GM18519 (cell line): ENCODE measurements around the gene PANX3.

Experiments used
- ATAC-seq: cut with Tn5 transposase; IDR thresholded peaks from one replicate; pipeline ENCODE4 v1.9.1; 2021; ENCODE audit warnings: mild to moderate bottlenecking, moderate library complexity; ENCODE audit not compliant: unreplicated experiment, low FRiP score

The PANX3 gene

DNA sequence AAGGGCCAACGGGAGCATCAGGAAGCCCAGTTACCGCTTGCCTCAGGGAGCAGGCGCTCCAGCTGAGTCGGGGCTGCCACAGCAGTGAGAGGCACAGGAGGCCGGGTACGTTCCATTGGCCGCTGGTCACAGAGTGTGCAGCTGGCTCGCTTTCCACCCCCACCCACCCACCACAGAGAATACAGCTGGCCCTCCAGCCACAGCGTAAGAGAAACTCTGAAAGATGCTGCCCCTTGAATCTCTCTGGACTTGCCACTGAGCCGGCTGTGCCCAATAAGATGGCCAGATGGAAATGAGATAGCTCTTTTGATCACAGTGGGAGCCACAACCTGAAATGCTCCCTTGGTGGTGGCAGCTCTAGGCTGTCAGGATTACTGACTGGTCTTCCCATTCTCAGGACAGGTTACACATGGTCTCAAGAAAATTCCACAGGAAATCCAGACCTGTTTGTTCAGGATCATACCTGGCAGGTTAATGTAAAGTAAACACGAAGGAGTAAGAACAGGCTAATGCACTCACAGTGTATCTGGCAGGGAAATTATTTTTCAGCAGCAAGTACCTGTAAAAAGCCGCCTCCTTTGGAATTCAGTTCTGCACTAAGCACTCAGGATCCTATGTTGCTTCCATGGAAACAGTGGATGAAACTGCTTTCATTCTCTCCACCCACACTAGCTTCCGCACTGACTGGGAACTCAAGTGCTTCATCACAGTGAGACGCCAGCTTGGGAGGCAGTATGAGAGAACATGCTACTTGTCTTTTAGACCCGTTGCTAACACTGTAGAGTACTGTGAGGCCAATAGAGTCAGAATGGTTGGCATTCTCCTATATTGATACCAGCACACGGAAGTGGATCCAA is 45.8 kb downstream of the PANX3 start:
- no peak for ATAC-seq

DNA sequence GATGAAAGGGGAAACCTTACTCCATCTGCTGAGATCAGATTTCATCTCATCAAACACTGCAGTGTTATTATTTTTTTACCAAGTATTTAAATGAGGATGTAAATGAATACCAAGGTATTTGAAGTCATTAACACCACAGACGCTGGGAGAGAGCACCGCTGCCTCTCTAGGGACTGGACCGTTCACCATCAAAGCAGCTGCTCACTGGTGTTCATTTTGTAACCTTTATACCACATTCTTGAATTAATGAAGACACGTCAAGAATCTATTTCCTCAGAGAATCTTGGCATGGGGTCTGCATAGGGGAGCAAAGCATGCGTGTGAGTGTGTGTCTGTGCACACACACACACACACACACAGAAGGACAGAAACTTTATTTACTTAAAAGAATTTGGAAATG is 46.7 kb downstream of the PANX3 start:
- no peak for ATAC-seq

DNA sequence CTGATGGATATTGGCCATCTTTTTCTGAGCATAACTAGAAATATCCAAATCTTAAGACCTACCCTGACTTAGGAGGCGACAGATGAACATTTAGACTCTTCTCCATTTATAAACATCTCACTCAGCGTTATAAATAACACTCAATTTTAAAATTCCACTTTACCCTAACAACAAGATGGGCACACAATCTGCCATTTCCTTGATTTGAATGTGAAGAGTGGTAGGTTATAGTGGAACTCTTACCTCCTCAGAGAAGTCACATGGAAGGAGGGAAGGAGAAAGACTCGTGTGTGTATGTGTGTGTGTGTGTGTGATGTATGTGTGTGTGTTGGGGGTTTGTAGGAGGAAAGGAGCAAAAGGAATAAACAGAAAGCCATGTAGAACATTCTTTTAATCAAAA is 47.3 kb downstream of the PANX3 start:
- no peak for ATAC-seq

DNA sequence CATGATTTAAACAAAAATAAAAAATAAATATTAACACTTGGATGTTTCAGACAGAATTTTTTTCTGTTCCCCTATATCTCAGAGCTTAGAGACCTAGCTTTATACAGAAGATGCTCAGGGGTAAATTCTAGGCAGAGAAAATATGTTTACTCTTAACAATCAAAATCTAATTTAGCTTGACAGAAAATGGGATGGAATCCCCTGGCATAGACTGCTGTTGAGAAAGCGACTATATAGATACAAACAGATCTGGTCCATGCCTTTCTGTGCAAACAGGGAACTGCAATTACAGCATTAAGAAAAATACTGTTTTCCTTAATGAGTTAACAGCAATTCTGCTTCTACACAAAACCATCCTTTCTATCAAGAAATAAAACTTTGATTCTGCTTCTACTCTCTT is 47.8 kb downstream of the PANX3 start:
- no peak for ATAC-seq

DNA sequence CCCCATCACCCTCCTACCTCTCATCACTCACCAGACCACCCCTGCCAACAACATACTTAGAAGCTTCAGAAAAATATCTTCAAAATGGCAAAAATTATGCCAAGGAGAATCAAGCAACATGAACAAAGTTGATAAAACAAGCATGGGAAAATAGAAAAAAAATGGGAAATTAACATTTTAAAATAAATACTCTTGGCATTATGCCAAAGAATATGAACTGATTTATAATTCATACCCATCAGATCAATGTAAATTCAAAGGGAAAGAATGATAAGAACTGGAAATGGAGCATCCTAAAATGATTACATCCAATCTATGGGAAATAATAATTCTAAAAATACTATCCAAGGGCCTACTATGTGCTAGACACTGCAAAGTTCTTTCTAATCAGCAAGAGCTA is 50.3 kb downstream of the PANX3 start:
- no peak for ATAC-seq

DNA sequence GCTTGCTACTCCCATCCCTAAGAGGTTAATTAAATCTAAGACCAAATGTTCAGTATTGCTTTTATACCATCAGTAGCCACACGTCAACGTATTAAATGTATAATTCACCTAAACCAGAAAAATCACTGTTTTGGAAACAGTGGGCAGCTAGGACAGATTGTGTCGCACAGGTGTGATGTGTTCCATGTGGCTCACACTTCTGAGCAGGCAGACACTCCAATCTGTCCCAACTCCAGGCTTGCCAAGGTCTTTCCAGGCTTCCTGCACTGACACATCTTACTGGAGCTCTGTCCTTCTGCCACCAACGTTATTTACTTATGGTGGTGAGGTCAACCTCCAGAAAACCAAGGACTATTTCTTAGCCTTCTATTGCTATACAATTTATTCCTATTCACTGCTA is 50.9 kb downstream of the PANX3 start:
- no peak for ATAC-seq

DNA sequence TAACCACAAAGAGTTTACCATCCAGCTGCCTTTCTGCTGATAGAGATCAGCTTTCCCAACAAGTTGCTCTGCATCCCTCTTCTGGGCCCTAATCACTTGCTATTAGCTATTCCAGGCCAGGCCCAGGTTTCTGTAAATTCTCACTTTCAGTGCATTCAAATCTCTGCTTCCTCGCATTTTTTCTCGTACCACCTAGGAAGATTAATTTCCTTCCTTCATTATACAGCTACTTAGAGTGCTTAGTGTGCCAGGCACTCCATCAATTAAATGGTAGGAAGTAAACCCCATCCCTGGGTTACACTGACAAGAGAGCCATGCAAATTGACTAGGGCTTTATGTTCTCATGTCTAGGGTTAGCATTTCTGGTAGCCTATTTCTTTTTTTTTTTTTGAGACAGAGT is 52.6 kb downstream of the PANX3 start:
- ATAC-seq, result no peak

DNA sequence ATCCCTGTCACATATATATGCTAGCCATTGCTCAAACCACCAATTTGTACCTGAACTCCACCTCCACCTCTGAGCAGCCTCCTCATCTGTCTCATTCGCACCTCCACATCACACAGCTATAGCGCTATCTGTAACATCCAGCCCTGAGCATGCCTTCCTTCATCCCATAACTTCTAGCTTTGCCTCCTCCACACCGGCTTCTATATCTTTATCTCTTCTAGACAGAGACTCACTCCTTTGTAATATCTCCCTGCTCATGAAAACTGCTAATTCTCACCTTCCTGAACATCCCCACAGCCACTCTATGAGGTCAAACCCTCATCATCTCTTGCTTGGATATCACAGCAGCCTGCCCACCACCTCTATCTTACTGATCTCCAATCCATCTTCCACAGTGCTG is 56.4 kb downstream of the PANX3 start:
- no peak for ATAC-seq

DNA sequence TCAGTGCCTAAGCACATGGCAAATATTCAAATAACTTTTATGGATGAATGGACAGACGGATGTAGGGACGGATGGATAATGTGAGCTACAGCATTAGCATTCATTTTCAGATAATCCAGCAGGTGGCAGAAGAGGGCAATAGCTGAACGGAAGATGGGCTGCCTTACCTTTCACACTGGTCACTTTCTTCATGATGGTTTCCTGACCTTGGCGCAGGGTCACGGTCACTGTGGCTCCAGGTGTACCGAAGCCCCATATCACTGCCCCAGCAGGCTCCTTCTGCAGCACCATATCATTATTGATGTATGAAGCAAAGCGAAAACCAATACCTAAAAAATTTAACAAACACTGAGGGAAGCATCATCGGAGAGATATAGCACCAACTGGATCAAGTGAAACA is 58.0 kb downstream of the PANX3 start:
- ATAC-seq, result no peak
